Mononuclear cell (primary cell): ENCODE data around the gene RFX2. TPM values are rescaled to one million over a fixed set of nuclear protein-coding genes. Genes with fewer than 3 reads are reported as not detected.

Experiments
- H3K27me3 ChIP-seq: 2 replicates; pipeline ENCODE4 v1.6.0; 2011; ENCODE audit warnings: low read length, control low read depth; ENCODE audit not compliant: insufficient read depth
- H3K4me1 ChIP-seq: 2 replicates; pipeline ENCODE4 v1.5.1; 2011; ENCODE audit warnings: mild to moderate bottlenecking, low read length, control low read depth; ENCODE audit not compliant: insufficient read depth
- H3K4me3 ChIP-seq: 2 replicates; pipeline ENCODE4 v1.5.1; 2011; ENCODE audit warnings: mild to moderate bottlenecking, low read length, moderate library complexity
- H3K9me3 ChIP-seq: 2 replicates; pipeline ENCODE4 v1.5.1; 2011; ENCODE audit warnings: low read depth, mild to moderate bottlenecking, control low read depth, low read length
- total RNA-seq: library from RNA; depleted of rRNA; stranded (reverse); fragments of >200 nt; gene quantifications from one replicate; pipeline ENCODE4 v1.2.3, GENCODE V29; 2012

Gene RFX2
- total RNA-seq, 1 donor = 11.3 TPM

GRCh38 chr19:5983367-5983955 is 126.8 kb downstream of the RFX2 start:
- Histone ChIP-seq H3K4me1 (peaks cover 23% of the 10 kb centered on the region), H3K9me3 (no peaks in the 10 kb centered on the region), H3K27me3 (no peaks in the 10 kb centered on the region), H3K4me3 (no peak overlapping the region)

GRCh38 chr19:5978606-5979552 is 131.4 kb downstream of the RFX2 start:
- Histone ChIP-seq H3K27me3 (no peaks in the 10 kb centered on the region), H3K4me3 (peak overlapping the region; percentile 95), H3K4me1 (peaks cover 49% of the 10 kb centered on the region), H3K9me3 (no peaks in the 10 kb centered on the region)

GRCh38 chr19:5977785-5978605 is 132.3 kb downstream of the RFX2 start, which contains the start of gene RANBP3:
Gene RANBP3, minus strand, starts transcription at chr19:5978140. Its CDS starts 58 bp downstream, at chr19:5978082.
- H3K27me3 ChIP-seq = no peaks in the 10 kb centered on the region
- peaks cover 48% of the 10 kb centered on the region for H3K4me1 ChIP-seq
- peak within 1 kb of the TSS; percentile 95 for H3K4me3 ChIP-seq
- H3K9me3 ChIP-seq = no peaks in the 10 kb centered on the region

- Histone ChIP-seq H3K9me3 (no peaks in the 10 kb centered on the region), H3K4me3 (peak overlapping the region; percentile 95), H3K4me1 (peaks cover 52% of the 10 kb centered on the region), H3K27me3 (no peaks in the 10 kb centered on the region)
Measured at GRCh38 chr19:5977222-5977784, 133.0 kb downstream of the RFX2 start.

GRCh38 chr19:5976768-5977167 is 133.5 kb downstream of the RFX2 start:
- Histone ChIP-seq H3K9me3 (no peaks in the 10 kb centered on the region), H3K4me3 (peak overlapping the region; percentile 95), H3K27me3 (no peaks in the 10 kb centered on the region), H3K4me1 (peaks cover 57% of the 10 kb centered on the region)

GRCh38 chr19:5975388-5975728 is 134.9 kb downstream of the RFX2 start:
- Histone ChIP-seq H3K4me1 (peaks cover 57% of the 10 kb centered on the region), H3K9me3 (no peaks in the 10 kb centered on the region), H3K27me3 (no peaks in the 10 kb centered on the region), H3K4me3 (no peak overlapping the region)

GRCh38 chr19:5974721-5975387 is 135.4 kb downstream of the RFX2 start:
- Histone ChIP-seq H3K4me1 (peaks cover 57% of the 10 kb centered on the region), H3K9me3 (no peaks in the 10 kb centered on the region), H3K4me3 (no peak overlapping the region), H3K27me3 (no peaks in the 10 kb centered on the region)

GRCh38 chr19:5973867-5974635 is 136.2 kb downstream of the RFX2 start:
- Histone ChIP-seq H3K4me3 (no peak overlapping the region), H3K4me1 (peaks cover 62% of the 10 kb centered on the region), H3K27me3 (no peaks in the 10 kb centered on the region), H3K9me3 (no peaks in the 10 kb centered on the region)

GRCh38 chr19:5973376-5973775 is 136.9 kb downstream of the RFX2 start:
- peaks cover 62% of the 10 kb centered on the region for H3K4me1 ChIP-seq
- no peaks in the 10 kb centered on the region for H3K9me3 ChIP-seq
- no peak overlapping the region for H3K4me3 ChIP-seq
- no peaks in the 10 kb centered on the region for H3K27me3 ChIP-seq

GRCh38 chr19:5972355-5972731 is 138.0 kb downstream of the RFX2 start:
- H3K4me3 ChIP-seq = no peak overlapping the region
- H3K27me3 ChIP-seq = no peaks in the 10 kb centered on the region
- no peaks in the 10 kb centered on the region for H3K9me3 ChIP-seq
- peaks cover 70% of the 10 kb centered on the region for H3K4me1 ChIP-seq

- no peak overlapping the region for H3K4me3 ChIP-seq
- H3K9me3 ChIP-seq = no peaks in the 10 kb centered on the region
- no peaks in the 10 kb centered on the region for H3K27me3 ChIP-seq
- H3K4me1 ChIP-seq = peaks cover 65% of the 10 kb centered on the region
Measured at GRCh38 chr19:5971714-5972354, 138.5 kb downstream of the RFX2 start.

GRCh38 chr19:5969476-5969875 is 140.8 kb downstream of the RFX2 start:
- peaks cover 60% of the 10 kb centered on the region for H3K4me1 ChIP-seq
- H3K9me3 ChIP-seq = no peaks in the 10 kb centered on the region
- H3K4me3 ChIP-seq = no peak overlapping the region
- no peaks in the 10 kb centered on the region for H3K27me3 ChIP-seq
